Prostate gland (tissue), 2 donors: Measurements from ENCODE around the gene DNAH14. TPM values are rescaled to one million over a fixed set of nuclear protein-coding genes. Genes with fewer than 3 reads are reported as not detected.
"Not testable (repeated sequence)": the region's sequence is repeated elsewhere in the genome, so short reads cannot be mapped to it uniquely, and the experiment has no call there.

Source experiments
- DNase-seq: peaks from one replicate; pipeline ENCODE4 v3.0.0-alpha.2; 2019; ENCODE audit warnings: low spot score
- H3K27ac ChIP-seq, 2 donors: fragments of 200-600 bp; sonication (generic); 2 replicates each; pipeline ENCODE4 v1.5.1; 2017 to 2019
- H3K27me3 ChIP-seq: fragments of 200-600 bp; sonication (generic); replicated peaks from 2 replicates; pipeline ENCODE4 v1.5.1; 2019; ENCODE audit not compliant: insufficient read depth
- H3K36me3 ChIP-seq, 2 donors: fragments of 200-600 bp; sonication (generic); 1 replicate in 1 of 2; 2 replicates in 1 of 2; pipeline versions ENCODE4 v1.5.1 to v1.8.1; 2017 to 2019
- H3K4me1 ChIP-seq: fragments of 200-600 bp; sonication (generic); replicated peaks from 2 replicates; pipeline ENCODE4 v1.5.1; 2019
- H3K4me3 ChIP-seq, 2 donors: fragments of 200-600 bp; sonication (generic); 2 replicates each; pipeline ENCODE4 v1.5.1; 2017 to 2019
- H3K9me3 ChIP-seq: fragments of 200-600 bp; sonication (generic); 2 replicates; pipeline ENCODE4 v1.5.1; 2017
- POLR2A ChIP-seq: fragments of 450-650 bp; IDR thresholded peaks from one replicate; pipeline ENCODE4 v1.6.1; 2016; ENCODE audit warnings: antibody characterized with exemption, mild to moderate bottlenecking
- POLR2AphosphoS5 ChIP-seq: sonication (generic); formaldehyde crosslinking; IDR thresholded peaks from one replicate; pipeline ENCODE4 v1.6.1; 2017; ENCODE audit warnings: antibody characterized with exemption
- WGBS: methylation state at CpG from one replicate; pipeline ENCODE4 v1.1.5; 2018; 5-methylcytosine and 5-hydroxymethylcytosine counted together
- intact Hi-C: fragments of 100-400 bp; cut with DNase I; formaldehyde crosslinking; loops from one replicate; pipeline ENCODE4 v1.14.2; 2022
- total RNA-seq, 2 donors: library from RNA; depleted of rRNA; stranded (reverse); fragments of >200 nt; gene quantifications; one replicate each; pipeline ENCODE4 v1.1.0, GENCODE V29; 2016
- TF ChIP-seq, protein P1 (sequence below), 4 experiments: fragments of 200-600 bp in 2 of 4; fragments of 450-650 bp in 2 of 4; sonication (generic) in 2 of 4; IDR thresholded peaks; 1 replicate in 3 of 4; 2 replicates in 1 of 4; pipeline ENCODE4 v1.5.1; 2016 to 2019; ENCODE audit warnings: antibody characterized with exemption in 4 of 4, mild to moderate bottlenecking in 2 of 4, moderate library complexity in 2 of 4

Gene DNAH14
- total RNA-seq, 2 donors from 2014 or later = 16.5 to 26.8 TPM

DNA sequence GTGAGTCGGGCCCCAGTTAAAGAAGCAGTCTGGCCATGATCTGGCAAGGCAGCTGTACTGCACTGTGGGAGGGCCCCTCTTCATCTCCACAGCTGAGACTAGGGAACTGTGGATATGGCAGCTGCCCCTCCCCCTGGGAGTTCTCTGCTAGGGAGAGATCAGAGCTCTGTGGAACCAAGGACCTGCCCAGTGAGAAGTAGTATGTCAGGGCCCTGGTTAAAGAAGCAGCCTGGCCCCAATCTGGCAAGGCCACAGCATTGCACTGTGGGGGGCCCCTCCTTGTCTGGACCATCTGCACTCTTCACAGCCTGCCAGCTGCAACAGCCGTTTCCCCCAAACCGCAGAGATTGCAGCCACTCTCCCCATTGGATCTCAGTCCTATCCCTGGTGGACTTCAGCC, 208.5 kb downstream of the DNAH14 start:
- no peaks in the 10 kb centered on the region for H3K27me3 ChIP-seq
- WGBS = 87% methylated on average over 3 of the region's 3 CpGs
- H3K27ac ChIP-seq = no peak overlapping the region
- TF ChIP-seq, protein P1, sequence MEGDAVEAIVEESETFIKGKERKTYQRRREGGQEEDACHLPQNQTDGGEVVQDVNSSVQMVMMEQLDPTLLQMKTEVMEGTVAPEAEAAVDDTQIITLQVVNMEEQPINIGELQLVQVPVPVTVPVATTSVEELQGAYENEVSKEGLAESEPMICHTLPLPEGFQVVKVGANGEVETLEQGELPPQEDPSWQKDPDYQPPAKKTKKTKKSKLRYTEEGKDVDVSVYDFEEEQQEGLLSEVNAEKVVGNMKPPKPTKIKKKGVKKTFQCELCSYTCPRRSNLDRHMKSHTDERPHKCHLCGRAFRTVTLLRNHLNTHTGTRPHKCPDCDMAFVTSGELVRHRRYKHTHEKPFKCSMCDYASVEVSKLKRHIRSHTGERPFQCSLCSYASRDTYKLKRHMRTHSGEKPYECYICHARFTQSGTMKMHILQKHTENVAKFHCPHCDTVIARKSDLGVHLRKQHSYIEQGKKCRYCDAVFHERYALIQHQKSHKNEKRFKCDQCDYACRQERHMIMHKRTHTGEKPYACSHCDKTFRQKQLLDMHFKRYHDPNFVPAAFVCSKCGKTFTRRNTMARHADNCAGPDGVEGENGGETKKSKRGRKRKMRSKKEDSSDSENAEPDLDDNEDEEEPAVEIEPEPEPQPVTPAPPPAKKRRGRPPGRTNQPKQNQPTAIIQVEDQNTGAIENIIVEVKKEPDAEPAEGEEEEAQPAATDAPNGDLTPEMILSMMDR (IDR thresholded peaks at IDR 0.05) = no peak
- TF ChIP-seq POLR2AphosphoS5 (no peak), POLR2A (no peak)
- H3K36me3 ChIP-seq = no peaks in the 10 kb centered on the region
- no peak overlapping the region for H3K4me3 ChIP-seq
- intact Hi-C loops = no loop called here
- DNase-seq = no peak
- no peaks in the 10 kb centered on the region for H3K4me1 ChIP-seq
- H3K9me3 ChIP-seq = no peaks in the 10 kb centered on the region

DNA sequence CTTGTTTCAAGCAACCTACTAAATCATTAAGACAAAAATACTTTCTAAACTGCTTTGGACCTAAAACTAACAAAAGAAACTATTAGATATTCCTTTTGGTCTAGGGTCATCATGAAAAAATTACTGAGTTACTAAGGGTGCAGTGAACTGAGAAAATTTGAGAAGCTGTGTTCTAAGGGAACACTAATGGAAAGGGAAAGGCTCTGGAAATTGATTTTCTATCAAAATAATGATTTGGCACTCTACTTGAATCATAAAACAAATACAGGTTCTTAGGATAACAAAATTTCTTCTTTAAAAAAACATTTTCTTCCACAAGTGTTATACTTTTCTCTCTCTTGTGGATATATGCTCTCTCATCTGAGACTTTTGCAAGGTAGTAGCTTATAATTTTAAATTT, 213.5 kb downstream of the DNAH14 start:
- H3K27ac ChIP-seq = no peak overlapping the region
- no peaks in the 10 kb centered on the region for H3K9me3 ChIP-seq
- no peaks in the 10 kb centered on the region for H3K36me3 ChIP-seq
- H3K4me1 ChIP-seq = no peaks in the 10 kb centered on the region
- no peaks in the 10 kb centered on the region for H3K27me3 ChIP-seq
- TF ChIP-seq POLR2AphosphoS5 (no peak), POLR2A (no peak)
- TF ChIP-seq, protein P1 (IDR thresholded peaks at IDR 0.05) = no peak
- no peak overlapping the region for H3K4me3 ChIP-seq
- DNase-seq = no peak
- intact Hi-C loops = no loop called here

DNA sequence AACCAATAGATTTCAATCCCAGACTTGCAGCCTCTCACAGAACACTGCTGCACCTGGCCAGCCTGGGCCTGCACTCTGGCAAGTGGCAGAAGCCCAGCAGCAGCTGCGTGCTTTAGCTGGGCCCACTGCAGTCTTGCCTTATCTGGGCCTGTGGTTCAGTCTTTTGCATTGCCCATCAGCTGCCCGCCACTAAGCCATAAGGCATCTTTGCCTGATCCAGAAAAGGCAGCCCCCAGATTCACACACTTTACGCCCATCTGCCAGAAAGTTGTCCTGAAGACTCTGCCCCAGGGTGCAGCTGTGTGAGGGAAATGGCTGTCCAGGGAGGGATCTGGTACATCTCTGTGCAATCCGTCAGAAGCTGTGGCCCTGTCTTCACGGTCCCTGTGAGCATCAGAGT, 217.0 kb downstream of the DNAH14 start:
- intact Hi-C loops = no loop called here
- no peak overlapping the region for H3K27ac ChIP-seq
- TF ChIP-seq POLR2AphosphoS5 (no peak), POLR2A (no peak)
- TF ChIP-seq, protein P1 (IDR thresholded peaks at IDR 0.05) = no peak
- no peaks in the 10 kb centered on the region for H3K27me3 ChIP-seq
- no peak overlapping the region for H3K4me3 ChIP-seq
- DNase-seq = no peak
- WGBS = 72% methylated on average over 5 of the region's 5 CpGs
- H3K4me1 ChIP-seq = no peaks in the 10 kb centered on the region
- no peaks in the 10 kb centered on the region for H3K9me3 ChIP-seq
- no peaks in the 10 kb centered on the region for H3K36me3 ChIP-seq

DNA sequence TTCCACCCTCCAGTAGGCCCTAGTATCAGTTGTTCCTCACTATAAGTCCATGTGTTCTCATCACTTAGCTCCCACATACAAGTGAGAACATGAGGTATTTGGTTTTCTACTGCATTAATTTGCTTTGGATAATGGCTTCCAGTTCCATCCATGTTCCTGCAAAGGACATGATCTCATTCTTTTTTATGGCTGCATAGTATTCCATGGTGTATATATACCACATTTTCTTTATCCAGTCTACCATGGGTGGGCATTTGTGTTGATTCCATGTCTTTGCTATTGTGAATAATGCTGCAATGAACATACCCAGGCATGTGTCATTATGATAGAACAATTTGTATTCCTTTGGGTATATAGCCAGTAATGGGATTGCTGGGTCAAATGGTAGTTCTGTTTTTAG, 218.3 kb downstream of the DNAH14 start:
- H3K4me3 ChIP-seq, H3K27me3 ChIP-seq, H3K4me1 ChIP-seq, H3K36me3 ChIP-seq, H3K9me3 ChIP-seq, DNase-seq, intact Hi-C loops, H3K27ac ChIP-seq: not testable (repeated sequence)

DNA sequence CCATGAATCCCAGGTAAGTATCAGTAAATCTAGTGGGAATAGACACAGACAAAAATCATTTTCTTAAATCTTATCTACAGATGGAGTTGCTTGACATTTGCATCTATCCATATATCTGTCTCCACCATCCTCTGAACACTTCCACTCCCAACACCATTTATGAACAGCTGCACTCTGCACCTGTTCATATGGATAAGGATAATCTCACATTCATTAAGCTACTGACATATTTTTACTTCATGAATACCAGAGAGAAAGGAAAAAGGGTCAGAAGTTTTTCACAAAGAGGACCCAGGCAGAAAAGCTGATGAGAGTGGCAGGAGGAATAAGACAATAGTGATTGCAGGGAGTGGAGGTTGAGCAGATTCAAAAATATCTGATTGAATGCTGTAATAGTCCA, 222.6 kb downstream of the DNAH14 start:
- H3K27ac ChIP-seq = no peak overlapping the region
- H3K9me3 ChIP-seq = no peaks in the 10 kb centered on the region
- no peaks in the 10 kb centered on the region for H3K4me1 ChIP-seq
- intact Hi-C loops = no loop called here
- no peaks in the 10 kb centered on the region for H3K36me3 ChIP-seq
- DNase-seq = no peak
- no peak overlapping the region for H3K4me3 ChIP-seq
- TF ChIP-seq, protein P1 (IDR thresholded peaks at IDR 0.05) = no peak
- no peak for TF ChIP-seq POLR2AphosphoS5
- TF ChIP-seq POLR2A = no peak
- no peaks in the 10 kb centered on the region for H3K27me3 ChIP-seq

DNA sequence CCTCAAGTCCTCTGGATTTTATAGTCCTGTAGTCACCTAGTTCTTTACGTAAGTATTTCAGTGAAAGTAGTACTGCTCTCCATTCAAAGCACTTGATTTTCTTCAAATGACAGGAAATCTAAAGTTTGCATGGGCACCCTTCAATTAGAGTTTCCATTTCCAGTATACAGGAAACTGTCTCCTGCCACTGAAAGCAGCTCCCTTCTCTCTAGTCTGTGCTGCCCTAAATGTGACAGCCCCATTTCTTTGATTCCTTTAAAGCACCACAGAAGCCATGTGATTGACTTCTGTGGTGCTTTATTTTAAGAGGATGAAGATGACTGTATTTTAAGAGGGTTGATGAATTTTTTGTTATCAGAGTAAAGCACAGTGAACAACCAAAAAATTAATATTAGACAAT, 226.1 kb downstream of the DNAH14 start:
- intact Hi-C loops = no loop called here
- H3K9me3 ChIP-seq = no peaks in the 10 kb centered on the region
- DNase-seq = no peak
- H3K27me3 ChIP-seq = no peaks in the 10 kb centered on the region
- no peak overlapping the region for H3K27ac ChIP-seq
- TF ChIP-seq, protein P1 (IDR thresholded peaks at IDR 0.05) = no peak
- TF ChIP-seq POLR2A = no peak
- no peak for TF ChIP-seq POLR2AphosphoS5
- H3K4me3 ChIP-seq = no peak overlapping the region
- WGBS = 100% methylated on average over 1 of the region's 1 CpG
- H3K36me3 ChIP-seq = no peaks in the 10 kb centered on the region
- no peaks in the 10 kb centered on the region for H3K4me1 ChIP-seq
